Heart left ventricle (tissue), 13 donors: ENCODE data around the gene FAM200A.

Source experiments
- CTCF ChIP-seq, 12 donors: fragments of 200-600 bp; sonication (generic) in 4 of 12; IDR thresholded peaks; one replicate each; pipeline versions ENCODE4 v1.5.0 to v1.8.0; 2018 to 2022; ENCODE audit warnings: antibody characterized with exemption in 12 of 12, mild to moderate bottlenecking in 5 of 12
- POLR2A ChIP-seq, 2 donors: fragments of 450-650 bp; IDR thresholded peaks; one replicate each; pipeline ENCODE4 v1.6.1; 2017; ENCODE audit warnings: antibody characterized with exemption in 2 of 2, mild to moderate bottlenecking in 2 of 2, moderate library complexity in 2 of 2
- donor health status: ischemic (EF 13 %, LVEDD 7.1; RV severe dilation, severe dysfunction).
- donor health status: DM: no; HTN: yes; CAD: no.
- donor health status: DM: no; HTN: no; CAD: no.
- donor health status: ischemic (EF 25% LVEDD 6.9; RV normal size, moderate dysfunction).
- donor health status: ischemic (EF 25% LVEDD 5.7; RV mildly dilated, moderate dysfunction).
- donor health status: ischemic (EF 35%, LVEDD 5.7; RV mildly dilated, moderate dysfunction).
- donor health status: nonischemic (EF 11% LVEDD 7.7; RV severe dilation, severe dysfunction).
- donor health status: DM: yes; HTN: yes; CAD: no.
- donor health status: PGD.
- donor health status: ischemic (EF 29% LVEDD 5.4; RV normal size, mild dysfunction).
- donor health status: nonischemic (EF 23%, LVEDD 6.1; RV moderate dilation, normal function).

DNA sequence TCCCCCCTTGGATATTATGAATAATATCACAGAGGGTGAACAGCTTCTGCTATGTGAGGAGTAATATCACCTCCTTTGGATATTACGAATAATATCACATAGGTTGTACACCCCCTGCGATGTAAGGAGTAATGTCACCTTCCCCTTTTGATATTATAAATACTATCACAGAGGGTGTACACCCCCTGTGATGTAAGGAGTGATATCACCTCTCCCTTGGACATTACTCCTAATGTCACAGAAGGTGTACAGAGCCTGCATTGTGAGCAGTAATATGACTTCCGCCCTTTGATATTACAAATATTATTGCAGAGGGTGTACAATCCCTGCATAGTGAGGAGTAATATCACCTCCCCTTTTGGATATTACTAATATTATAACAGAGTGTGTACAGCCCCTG, 37.0 kb upstream of the FAM200A start:
- TF ChIP-seq CTCF (IDR thresholded peaks at IDR 0.05): no peak
- TF ChIP-seq POLR2A (IDR thresholded peaks at IDR 0.05): no peak
